Mammary epithelial cell (primary cell): ENCODE data around the gene MMS19.

Experiments
- EZH2 ChIP-seq: IDR thresholded peaks from 2 replicates; pipeline ENCODE4 v1.6.1; 2012; ENCODE audit warnings: low read length, inconsistent platforms, borderline replicate concordance
- TF ChIP-seq, protein P1 (sequence below), 2 donors: IDR thresholded peaks in 1 of 2; conservative IDR thresholded peaks in 1 of 2; 2 replicates each; pipeline ENCODE4 v1.5.1; 2011 to 2012; ENCODE audit warnings: inconsistent platforms in 2 of 2, low read length in 2 of 2, mild to moderate bottlenecking in 2 of 2, control low read depth in 1 of 2, low read depth in 1 of 2; ENCODE audit not compliant: insufficient read depth in 1 of 2; ENCODE audit errors: extremely low read depth in 1 of 2

DNA sequence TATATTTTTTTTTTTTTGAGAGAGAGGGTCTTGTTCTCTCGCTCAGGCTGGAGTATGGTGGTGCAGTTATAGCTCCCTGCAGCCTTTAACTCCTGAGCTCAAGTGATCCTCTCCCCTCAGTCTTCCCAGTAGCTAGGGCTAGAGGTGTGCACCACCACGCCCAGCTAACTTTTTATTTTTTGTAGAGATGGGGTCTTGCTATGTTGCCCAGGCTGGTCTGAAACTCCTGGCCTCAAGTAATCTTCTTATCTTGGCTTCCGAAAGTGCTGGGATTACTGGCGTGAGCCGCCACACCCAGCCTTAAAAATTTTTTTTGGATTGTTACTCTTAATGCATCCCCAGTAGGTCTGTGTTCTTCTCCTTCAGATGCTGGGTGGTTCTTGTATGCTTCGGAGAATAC, 4.7 kb upstream of the MMS19 start:
- TF ChIP-seq, protein P1, sequence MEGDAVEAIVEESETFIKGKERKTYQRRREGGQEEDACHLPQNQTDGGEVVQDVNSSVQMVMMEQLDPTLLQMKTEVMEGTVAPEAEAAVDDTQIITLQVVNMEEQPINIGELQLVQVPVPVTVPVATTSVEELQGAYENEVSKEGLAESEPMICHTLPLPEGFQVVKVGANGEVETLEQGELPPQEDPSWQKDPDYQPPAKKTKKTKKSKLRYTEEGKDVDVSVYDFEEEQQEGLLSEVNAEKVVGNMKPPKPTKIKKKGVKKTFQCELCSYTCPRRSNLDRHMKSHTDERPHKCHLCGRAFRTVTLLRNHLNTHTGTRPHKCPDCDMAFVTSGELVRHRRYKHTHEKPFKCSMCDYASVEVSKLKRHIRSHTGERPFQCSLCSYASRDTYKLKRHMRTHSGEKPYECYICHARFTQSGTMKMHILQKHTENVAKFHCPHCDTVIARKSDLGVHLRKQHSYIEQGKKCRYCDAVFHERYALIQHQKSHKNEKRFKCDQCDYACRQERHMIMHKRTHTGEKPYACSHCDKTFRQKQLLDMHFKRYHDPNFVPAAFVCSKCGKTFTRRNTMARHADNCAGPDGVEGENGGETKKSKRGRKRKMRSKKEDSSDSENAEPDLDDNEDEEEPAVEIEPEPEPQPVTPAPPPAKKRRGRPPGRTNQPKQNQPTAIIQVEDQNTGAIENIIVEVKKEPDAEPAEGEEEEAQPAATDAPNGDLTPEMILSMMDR (conservative IDR thresholded peaks at IDR 0.05 in 1 of 2, IDR thresholded peaks at IDR 0.05 in 1 of 2; ENCODE audit: extremely low read depth in 1 of 2, insufficient read depth in 1 of 2, low read depth in 1 of 2, low read length in 2 of 2): no peak
- no peak for TF ChIP-seq EZH2
